Gastrocnemius medialis (tissue), 4 donors: ENCODE measurements around the gene JAK3.

Experiments
- POLR2A ChIP-seq, 2 donors: fragments of 450-650 bp; IDR thresholded peaks; one replicate each; pipeline ENCODE4 v1.6.1; 2017; ENCODE audit warnings: antibody characterized with exemption in 2 of 2, mild to moderate bottlenecking in 2 of 2, moderate library complexity in 2 of 2
- TF ChIP-seq, protein P1 (sequence below), 5 experiments: fragments of 450-650 bp in 3 of 5; fragments of 200-600 bp in 2 of 5; sonication (generic) in 2 of 5; IDR thresholded peaks in 4 of 5; conservative IDR thresholded peaks in 1 of 5; 1 replicate in 4 of 5; 2 replicates in 1 of 5; pipeline ENCODE4 v1.5.1; 2016 to 2019; ENCODE audit warnings: antibody characterized with exemption in 5 of 5, mild to moderate bottlenecking in 3 of 5, moderate library complexity in 3 of 5

DNA sequence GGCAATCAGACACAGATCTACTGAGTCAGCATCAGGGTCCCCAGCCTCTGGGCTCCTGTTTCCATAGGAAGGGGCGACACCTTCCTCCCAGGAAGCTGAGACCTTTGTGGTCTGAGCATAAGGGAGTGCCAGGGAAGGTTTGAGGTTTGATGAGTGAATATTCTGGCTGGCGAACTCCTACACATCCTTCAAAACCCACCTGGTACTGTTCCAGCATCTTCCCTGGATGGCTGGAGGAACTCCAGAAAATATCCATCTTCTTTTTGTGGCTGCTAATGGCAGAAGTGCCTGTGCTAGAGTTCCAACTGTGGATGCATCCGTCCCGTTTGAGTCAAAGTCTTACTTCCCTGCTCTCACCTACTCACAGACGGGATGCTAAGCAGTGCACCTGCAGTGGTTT, 35.7 kb downstream of the JAK3 start:
- TF ChIP-seq, protein P1, sequence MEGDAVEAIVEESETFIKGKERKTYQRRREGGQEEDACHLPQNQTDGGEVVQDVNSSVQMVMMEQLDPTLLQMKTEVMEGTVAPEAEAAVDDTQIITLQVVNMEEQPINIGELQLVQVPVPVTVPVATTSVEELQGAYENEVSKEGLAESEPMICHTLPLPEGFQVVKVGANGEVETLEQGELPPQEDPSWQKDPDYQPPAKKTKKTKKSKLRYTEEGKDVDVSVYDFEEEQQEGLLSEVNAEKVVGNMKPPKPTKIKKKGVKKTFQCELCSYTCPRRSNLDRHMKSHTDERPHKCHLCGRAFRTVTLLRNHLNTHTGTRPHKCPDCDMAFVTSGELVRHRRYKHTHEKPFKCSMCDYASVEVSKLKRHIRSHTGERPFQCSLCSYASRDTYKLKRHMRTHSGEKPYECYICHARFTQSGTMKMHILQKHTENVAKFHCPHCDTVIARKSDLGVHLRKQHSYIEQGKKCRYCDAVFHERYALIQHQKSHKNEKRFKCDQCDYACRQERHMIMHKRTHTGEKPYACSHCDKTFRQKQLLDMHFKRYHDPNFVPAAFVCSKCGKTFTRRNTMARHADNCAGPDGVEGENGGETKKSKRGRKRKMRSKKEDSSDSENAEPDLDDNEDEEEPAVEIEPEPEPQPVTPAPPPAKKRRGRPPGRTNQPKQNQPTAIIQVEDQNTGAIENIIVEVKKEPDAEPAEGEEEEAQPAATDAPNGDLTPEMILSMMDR (IDR thresholded peaks at IDR 0.05 in 4 of 5, conservative IDR thresholded peaks at IDR 0.05 in 1 of 5) = no peak
- no peak for TF ChIP-seq POLR2A (IDR thresholded peaks at IDR 0.05)
